ENCODE data around the gene CIITA.

The CIITA gene

GRCh38 chr16:10964891-10965326 is 87.9 kb downstream of the CIITA start:
- DNase-seq: peak; percentile 94

DNA sequence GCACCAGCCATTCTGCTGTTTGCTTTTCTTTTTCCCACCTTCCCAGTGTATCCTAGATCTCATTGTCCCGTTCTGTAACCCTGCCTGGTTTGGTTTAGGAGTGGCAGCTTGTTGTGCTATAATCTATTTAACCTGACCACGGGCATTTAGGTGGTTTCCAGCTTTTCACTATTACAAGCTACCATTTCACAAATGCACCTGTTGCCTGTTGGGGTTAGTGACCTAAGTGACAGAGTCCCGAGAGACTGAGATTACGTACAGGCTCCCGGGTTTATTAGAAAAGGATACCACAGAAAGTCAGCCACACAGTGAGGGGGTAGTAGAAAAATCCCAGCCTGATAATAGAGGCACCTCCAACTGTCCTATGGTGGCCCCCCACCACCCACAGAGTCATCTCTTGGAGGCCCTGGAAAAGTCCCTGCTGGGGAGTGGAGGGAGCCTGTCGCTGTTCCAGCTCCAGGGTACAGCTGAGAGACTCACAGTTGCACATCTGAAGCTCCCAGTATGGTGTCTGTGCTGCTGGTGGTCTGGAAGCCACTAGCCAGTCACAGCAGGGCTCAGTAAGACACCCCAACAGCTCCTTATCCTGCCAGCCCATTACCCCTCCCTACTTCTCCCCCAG is 88.5 kb downstream of the CIITA start:
- DNase-seq: peak; percentile 91

- no peak for DNase-seq
These were observed 89.1 kb downstream of the CIITA start for GRCh38 chr16:10966129-10966528.

- peak; percentile 80 for DNase-seq
These were observed 89.6 kb downstream of the CIITA start for GRCh38 chr16:10966559-10966958.

GRCh38 chr16:10967986-10968385 is 91.0 kb downstream of the CIITA start:
- no peak for DNase-seq

- DNase-seq: no peak
These were observed 91.5 kb downstream of the CIITA start for GRCh38 chr16:10968498-10968897.

DNA sequence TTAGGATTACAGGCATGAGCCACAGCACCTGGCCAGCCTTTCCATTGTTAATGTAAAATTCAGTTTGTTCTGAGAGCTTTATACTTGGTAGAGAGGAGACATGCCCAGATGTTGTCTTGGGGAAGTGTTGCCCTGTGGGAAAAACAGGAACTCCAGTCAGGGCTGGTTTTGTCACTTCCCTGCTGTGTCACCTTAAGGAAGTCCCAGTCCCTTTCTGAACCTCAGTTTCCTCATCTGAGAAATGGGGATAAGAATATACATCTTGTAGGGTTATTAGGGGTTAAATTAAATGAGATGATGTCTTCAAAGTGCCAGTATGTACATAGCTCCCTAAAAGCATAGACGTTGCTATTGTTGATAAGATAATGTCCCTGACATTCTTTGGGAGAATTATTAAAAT is 92.6 kb downstream of the CIITA start:
- DNase-seq: no peak

DNA sequence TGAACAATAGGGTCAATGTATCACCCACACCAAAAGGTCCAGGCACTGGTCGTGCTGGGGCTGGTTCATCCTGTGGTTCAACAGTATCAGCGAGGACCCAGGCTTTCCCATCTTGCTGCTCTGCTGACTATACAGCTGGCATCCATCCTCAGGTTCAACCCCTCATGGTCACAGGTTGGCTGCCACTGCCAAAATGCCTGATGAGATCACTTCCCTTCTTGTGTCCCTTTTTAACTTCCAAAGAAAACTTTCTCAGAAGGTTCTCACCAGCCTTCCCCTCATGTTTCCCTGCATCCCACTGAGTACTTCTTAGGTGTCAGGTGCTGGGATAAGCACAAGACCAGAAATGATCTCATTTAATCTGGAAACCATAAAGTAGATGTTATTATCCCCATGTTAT is 93.1 kb downstream of the CIITA start:
- DNase-seq: no peak

GRCh38 chr16:10971560-10971961 is 94.6 kb downstream of the CIITA start:
- peak; percentile 71 for DNase-seq

DNA sequence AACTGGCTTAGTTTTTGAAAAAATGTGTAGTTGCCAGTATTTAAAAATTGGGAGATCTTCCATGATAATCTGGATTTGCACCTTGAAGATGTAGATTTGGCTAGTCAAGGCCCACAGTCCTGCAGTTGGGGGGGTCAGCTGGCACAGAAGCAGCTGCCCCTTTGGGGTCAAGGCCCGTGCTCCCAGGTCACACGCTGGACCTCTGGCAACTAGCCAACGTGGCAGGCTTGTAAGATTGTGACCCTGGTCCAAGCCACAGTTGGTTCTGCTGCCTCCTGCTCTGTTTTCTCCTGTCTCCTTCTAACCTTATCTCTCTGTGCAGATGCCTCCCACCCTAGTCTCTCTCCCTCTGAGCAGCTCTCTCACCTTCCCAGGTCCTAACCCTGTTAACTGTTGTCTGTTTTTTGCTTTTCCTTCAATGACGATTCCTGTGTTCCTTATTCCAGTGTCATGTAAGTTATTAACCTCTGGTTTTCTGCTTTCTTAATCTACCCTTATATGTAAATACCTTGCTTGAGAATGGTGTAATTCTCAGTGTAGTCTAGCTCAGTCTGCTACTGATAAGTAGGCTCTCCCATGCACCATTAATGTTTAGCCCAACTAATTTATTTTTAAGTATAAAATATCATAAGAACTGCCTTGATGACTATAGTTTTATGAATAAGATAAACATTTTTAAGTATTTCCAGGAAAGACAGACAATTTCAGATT is 95.3 kb downstream of the CIITA start:
- no peak for DNase-seq

GRCh38 chr16:10972819-10973464 is 95.9 kb downstream of the CIITA start:
- DNase-seq: peak; percentile 34

- no peak for DNase-seq
These were observed 99.6 kb downstream of the CIITA start for GRCh38 chr16:10976634-10977033.

- no peak for DNase-seq
These were observed 101.1 kb downstream of the CIITA start for GRCh38 chr16:10978124-10978523.

GRCh38 chr16:10978871-10979446 is 102.0 kb downstream of the CIITA start:
- no peak for DNase-seq

DNA sequence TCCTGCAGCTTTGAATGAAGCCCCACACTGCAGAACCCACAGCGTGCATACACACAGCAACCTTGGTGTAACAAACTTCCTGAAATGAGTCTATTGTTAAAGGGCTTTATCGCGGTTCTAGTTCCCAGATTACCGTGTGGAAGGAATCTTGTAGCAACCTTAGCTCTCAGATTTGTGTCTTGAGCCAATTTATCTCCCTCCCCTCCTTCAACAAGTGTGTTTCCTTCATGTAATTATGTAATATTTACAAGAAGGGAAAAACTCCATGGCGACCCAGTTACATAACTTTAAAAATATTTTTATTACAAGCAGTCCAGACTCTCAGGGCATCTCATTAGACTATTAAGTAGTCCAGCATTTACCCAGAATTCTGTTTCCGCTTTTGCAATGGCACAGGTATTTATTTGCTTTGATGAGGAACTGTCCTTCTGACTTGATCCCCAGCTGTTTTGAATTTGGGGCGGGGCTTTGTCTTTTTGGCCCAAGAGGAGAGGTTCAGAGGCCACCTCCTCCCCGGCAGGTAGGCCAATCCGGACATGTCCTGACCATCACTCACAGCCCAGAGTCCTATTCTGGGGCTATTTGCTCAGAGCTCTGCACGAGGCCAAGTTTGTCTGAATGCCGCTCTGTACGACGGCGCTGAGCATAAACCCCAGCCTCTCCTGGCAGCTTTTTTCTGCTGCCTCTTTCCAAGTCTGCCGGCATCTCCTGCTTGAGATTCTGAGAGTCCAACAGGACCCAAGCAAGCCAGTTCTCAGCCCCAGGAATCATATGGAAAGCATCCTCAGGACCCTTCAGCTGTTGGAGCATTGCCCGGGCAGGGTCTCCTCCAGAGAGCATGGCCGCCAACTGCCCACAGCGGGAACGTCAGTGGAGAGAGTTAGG is 103.0 kb downstream of the CIITA start:
- DNase-seq: no peak

DNA sequence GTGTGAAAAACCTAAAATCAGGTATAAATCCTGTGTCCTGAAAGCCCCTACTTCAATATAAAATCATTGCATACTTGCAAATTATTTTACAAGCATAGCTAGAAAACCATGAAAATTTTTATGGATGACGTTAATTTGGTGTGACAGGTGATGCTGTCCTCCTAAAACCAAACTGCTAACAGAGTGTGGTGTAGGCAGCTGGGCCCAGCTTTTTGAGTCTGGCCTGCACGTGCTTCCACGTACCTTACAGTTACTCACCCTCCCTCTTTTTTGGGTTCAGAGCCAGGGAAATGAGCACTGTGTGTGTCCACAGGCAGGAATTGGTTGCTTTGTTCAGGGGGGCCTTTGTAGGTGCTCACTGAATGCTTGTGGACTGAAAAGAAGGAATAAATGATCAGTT is 103.8 kb downstream of the CIITA start:
- no peak for DNase-seq

DNA sequence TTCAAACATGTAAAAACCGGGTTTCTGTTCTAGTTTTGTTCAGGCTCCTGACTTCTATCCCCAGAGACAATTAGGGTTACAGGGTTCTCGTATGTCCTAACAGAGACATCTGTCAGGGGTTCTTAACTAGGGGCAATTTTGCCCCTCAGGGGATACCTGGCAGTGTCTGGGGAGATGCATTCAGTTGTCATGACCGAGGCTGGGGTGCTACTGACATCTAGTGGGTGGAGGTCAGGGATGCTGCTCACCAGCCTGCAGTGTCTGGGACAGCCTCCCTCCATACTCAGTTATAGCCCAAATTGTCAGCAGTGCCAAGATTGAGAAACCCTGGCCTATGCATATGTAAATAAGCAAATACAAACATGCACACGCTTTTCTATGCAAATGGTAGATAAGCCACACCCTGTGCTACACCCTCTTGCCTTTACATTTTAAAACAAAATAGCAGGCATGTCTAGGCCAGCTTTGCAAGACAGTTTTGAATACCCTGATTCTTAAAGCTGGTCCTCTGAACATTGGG is 104.8 kb downstream of the CIITA start:
- peak; percentile 89 for DNase-seq

- peak; percentile 77 for DNase-seq
These were observed 105.6 kb downstream of the CIITA start for GRCh38 chr16:10982465-10983150.

GRCh38 chr16:10983159-10983558 is 106.2 kb downstream of the CIITA start:
- peak; percentile 67 for DNase-seq

DNA sequence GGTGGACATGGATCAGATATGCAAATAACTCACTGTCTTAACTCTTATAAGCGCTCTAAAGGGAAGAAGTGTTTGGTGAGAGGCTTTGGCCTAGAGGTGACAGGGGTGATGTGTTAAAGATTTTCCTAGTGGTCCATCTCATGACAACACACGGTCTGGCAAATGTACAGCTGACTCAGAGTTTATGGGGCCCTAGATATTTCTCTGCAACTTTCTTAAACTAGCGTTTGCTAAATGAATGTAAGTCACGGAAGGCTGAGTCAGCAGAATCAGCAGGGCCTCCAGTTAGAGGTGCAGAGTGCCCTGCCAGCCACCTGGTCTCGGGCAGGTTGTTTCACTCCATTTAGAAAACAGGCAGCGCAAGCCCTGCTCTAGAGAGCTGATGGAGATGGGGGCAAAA is 107.5 kb downstream of the CIITA start:
- DNase-seq: peak; percentile 69

All from activated CD4-positive, alpha-beta T cell treated with anti-CD3 and anti-CD28 coated beads, Interleukin-10, Interleukin-2, amounts not matched to agents 100 ng/mL and 50 ng/mL, durations not matched to agents 16 hours and 8 hours (primary cell).